Endothelial cell of umbilical vein (primary cell): ENCODE results near the gene C3orf22.

Experiments used
- FOS ChIP-seq: IDR thresholded peaks from 2 replicates; pipeline ENCODE4 v1.6.1; 2011; ENCODE audit warnings: mild to moderate bottlenecking, low read length, moderate library complexity, borderline replicate concordance; ENCODE audit not compliant: insufficient read depth
- TF ChIP-seq, protein P1 (sequence below), 2 donors: IDR thresholded peaks; 1 replicate in 1 of 2; 2 replicates in 1 of 2; pipeline ENCODE4 v1.5.1; 2011; ENCODE audit warnings: low read length in 2 of 2, mild to moderate bottlenecking in 2 of 2, moderate library complexity in 2 of 2, control low read depth in 1 of 2, inconsistent platforms in 1 of 2, low read depth in 1 of 2; ENCODE audit not compliant: insufficient read depth in 1 of 2; ENCODE audit errors: extremely low read depth in 1 of 2
- TF ChIP-seq, protein P2 (sequence below): IDR thresholded peaks from 2 replicates; pipeline ENCODE4 v1.6.1; 2011; ENCODE audit not compliant: insufficient read depth, insufficient read length

DNA sequence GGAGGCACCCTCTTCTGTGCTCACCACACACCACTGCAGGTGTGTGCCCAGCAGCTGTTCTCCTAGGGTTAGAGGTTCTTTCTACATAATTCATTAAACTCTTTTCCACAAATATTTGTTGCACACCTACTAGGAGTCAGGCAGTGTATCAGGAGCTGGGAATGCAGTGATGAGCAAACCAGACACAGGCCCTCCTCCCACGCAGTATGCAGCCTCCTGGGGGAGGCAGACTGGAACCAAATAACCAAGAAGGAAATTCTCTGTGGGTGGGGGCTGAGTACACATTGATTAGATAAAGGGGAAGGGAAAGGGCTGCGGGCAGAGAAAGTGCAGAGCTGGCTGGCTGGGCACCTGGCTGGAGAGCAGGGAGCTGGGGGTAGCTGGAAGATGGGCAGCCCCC, 18.5 kb upstream of the C3orf22 start:
- TF ChIP-seq, protein P1, sequence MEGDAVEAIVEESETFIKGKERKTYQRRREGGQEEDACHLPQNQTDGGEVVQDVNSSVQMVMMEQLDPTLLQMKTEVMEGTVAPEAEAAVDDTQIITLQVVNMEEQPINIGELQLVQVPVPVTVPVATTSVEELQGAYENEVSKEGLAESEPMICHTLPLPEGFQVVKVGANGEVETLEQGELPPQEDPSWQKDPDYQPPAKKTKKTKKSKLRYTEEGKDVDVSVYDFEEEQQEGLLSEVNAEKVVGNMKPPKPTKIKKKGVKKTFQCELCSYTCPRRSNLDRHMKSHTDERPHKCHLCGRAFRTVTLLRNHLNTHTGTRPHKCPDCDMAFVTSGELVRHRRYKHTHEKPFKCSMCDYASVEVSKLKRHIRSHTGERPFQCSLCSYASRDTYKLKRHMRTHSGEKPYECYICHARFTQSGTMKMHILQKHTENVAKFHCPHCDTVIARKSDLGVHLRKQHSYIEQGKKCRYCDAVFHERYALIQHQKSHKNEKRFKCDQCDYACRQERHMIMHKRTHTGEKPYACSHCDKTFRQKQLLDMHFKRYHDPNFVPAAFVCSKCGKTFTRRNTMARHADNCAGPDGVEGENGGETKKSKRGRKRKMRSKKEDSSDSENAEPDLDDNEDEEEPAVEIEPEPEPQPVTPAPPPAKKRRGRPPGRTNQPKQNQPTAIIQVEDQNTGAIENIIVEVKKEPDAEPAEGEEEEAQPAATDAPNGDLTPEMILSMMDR (IDR thresholded peaks at IDR 0.05; ENCODE audit: extremely low read depth in 1 of 2, insufficient read depth in 1 of 2, low read depth in 1 of 2, low read length in 2 of 2): no peak
- no peak for TF ChIP-seq FOS
- TF ChIP-seq, protein P2, sequence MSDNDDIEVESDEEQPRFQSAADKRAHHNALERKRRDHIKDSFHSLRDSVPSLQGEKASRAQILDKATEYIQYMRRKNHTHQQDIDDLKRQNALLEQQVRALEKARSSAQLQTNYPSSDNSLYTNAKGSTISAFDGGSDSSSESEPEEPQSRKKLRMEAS: no peak
